ENCODE measurements around the gene HOXD4.

DNA sequence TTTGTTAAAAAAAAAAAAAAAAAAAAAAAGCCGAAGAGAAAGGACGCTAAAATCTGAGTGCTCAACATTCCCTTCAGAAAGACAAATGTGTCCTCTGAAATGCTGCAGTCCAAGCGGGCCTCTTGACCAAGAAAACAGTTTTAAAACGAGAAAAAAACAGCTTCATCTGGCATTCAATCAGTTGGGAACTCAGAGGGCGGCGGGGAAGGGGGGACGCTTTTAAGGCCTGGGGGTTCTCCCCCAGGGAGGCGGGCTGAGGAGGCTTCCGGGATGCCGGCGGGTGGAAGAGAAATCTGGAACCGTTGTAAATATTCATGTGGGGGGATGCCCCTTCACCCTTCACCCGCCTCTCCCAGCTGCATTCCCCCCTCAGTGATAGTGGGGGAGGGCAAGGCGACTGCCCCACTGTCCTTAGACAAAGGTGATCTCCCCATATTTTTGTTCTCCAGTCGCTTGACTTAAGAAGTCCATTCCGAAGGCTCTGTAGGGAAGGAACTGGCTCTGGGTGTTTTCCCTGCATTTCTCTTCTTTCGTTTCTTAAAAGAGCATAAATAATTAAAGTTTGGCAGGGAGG lies 47.5 kb upstream of the HOXD4 start:
- no peak for TF ChIP-seq CTCF (IDR thresholded peaks at IDR 0.05; ENCODE audit: low read depth, low read length)
- no peak for TF ChIP-seq EZH2phosphoT487 (IDR thresholded peaks at IDR 0.05; ENCODE audit: low read depth)

Measured in OCI-LY3 (cell line).